Measurements from ENCODE around the gene PLCL1.
A peak's percentile ranks its signal among the peaks of the same experiment; 100 is the strongest.

PLCL1 gene

DNA sequence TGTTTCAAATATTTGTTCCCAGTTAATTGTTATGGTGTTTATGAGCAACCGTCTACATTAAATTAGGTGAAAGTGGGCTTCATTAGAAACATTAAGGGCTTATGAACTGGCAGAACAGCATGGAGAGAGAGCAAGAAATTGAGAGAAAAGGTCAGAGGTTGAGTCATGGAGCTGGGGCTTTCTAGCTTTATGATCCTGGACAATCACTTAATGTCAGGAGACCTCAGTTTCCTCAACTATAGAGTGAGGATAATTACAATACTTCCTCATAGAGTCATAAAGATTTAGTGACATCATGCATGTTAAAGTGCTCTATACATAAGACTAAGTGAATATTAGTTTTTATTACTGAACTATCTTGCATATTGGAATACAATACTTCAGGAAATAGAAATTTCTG is 83.9 kb downstream of the PLCL1 start:
- DNase-seq, result no peak

DNA sequence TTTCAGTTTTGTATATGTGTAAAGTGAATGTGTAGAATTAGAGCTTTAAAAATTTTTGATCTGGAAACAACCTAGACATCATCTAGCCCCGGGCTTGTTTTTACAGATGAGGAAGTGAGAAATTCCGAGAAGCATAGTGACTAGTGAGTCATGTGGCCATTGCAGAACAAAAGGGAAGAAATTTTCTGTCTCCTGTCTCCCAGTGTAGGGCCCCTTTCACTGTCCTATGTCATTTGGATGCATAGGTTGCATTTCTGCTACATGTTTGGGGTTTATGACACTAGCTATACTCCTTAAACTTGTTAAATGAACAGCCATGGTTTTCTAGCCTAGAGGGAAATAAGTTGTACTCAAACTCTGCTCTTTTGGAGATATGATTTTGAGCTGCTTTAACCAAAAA is 84.6 kb downstream of the PLCL1 start:
- peak in 5 of 6 experiments; percentile 12 to 58 (median 55) for DNase-seq

DNA sequence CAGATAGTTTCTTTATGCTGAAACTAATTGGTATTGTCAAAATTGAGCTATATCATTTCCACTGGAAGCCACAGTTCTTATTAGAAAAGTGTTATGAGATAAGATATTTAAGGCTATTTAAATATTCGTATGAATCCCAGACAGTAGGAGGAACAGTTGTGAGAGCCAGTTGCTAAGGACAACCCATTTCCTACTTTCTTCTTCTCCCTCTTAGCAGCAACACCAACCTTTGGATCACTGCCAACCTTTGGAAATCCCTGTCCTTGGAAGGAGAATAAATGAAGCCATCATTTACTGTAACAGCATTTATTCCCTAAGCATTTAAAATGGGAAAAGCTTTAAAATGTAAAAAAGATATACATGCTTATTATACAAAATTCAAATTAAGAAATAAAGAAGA is 85.8 kb downstream of the PLCL1 start:
- no peak for DNase-seq

DNA sequence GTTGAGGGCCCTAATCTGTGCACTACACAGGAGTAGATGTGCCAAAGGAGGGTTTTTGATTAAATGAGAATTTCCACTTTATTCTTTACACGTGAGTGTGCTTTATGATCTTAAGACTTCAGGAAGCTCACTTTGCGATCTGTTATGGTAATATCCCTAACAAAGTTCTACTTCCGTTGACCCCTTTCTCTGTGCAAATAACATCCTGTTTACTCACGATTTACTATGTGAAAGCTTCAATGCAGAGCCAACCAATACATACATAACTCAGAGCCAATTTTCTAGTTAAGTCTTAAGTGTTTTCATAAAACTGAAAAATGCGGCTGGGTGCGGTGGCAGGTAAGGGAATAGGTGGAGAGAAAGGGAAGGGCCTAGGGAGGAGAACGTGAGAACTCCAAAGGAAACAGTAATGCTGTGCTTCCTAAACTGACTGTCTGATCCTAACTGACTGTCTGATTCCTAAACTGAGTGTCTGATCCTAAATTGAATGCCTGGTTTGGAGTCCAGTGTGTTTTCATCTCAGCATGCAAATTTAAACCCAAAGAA is 87.6 kb downstream of the PLCL1 start:
- DNase-seq, result peak in 3 of 6 experiments; percentile 6 to 51 (median 48)

DNA sequence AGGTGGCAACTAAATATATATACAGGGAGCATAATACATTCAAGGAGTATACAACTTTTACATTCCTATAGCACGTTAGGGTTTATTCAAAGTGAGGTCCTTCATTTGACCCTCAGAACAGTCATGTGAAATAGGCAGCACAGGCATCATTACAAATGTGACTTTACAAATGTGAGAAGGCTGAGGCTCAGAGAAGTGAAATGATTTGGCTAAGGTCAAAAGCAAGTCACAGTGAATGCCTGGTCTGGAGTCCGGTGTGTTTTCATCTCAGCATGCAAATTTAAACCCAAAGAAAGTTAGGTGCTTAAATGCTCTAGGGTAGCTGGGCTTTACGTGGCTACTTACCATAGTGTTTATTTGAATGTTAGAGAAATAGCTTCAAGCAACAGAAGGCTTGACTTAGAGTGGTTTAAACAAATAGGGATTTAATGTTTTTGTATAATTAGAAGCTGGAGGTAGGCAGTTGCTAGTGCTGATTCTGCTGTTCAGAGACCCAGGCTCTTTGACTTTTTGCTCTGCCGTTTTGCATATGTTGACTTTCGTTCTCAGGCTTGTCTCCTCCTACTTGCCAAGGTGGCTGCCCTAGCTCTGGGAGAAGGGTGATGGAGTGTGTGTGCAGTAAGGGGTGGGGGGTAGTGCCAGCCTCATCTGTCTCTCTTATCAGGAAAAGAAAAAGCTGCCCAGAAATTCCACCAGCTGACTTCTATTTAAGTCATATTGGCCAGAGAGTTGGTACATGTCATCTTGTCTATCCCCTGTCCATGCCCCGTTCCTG is 89.2 kb downstream of the PLCL1 start:
- peak in 2 of 6 experiments; percentile 23 to 25 for DNase-seq

DNA sequence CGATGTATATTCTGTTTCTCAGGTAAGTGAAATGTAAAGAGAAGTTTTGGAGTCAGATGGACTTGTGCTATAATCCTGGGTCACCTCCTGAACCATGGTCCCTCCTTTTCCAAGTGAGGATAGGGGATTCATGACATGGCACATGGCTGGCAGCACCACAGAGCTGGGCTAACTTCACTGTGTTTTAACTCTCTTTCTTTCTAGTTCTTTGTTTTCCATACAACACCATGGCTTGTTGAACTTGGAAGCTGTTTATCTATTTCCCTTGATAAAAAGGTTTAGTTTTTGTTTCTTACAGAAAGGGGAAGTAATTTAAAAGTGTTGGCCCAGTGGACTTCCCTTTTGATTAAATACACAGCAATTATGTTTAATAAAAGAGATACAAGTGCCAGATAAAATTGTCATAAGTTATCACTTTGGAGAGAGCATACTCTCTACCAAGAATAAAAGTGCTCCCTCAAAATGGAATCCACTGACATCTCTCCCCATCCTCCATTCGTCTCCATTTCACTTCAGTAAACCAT is 90.4 kb downstream of the PLCL1 start:
- no peak for DNase-seq

DNA sequence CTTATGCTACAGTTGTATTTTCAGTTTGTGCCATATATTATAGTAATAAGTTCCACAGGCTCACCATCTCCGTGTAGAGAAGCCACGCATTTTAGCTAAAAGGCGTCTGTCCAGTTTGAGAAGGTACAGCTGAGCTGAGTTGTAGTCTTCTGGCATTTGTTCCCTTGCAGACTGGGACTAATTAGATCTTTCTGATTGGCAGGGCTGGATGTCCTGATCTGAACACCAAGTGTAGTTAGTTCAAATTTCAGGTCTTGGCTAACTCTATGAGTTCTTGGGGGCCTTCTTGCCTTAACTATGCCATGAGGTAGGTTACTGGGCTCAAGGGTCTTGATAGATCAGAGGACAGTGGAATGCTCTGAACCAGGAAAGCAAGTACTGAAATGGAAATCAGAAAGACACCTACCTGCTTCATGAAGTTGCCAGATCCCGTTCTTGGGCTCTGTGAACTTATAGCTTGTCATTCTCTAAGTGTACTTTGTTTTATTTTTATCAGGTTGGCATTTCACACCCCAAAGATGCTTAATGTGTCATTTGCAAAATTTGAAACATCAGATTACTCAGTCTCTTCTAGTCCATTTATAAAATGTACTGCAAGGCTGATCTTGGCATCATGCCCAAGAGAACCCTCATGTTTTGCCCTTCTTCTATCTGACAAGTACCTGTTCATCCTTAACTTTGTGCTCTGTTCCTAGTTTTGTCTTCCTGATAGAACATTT is 93.7 kb downstream of the PLCL1 start:
- peak in 1 of 6 experiments; percentile 3 for DNase-seq

DNA sequence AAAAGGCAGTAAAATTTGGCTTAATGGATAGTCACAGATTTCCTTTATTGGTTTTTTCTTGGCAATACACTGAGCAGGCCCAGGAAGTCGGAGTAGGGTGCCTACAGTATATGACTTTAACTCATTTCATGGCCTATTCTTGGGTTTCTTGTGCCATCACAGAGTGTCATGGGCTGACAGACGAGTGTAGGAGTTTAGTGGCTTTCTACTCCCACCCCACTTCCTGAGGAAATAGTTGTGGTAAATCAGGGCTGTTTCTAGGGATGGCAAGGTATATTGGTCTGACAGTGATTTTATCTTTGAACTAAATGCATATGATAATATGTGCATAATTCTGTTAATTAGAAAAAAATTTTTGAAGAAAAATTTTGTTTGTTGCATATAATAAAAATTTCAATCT is 100.1 kb downstream of the PLCL1 start:
- peak in 4 of 6 experiments; percentile 15 to 65 (median 35) for DNase-seq

DNA sequence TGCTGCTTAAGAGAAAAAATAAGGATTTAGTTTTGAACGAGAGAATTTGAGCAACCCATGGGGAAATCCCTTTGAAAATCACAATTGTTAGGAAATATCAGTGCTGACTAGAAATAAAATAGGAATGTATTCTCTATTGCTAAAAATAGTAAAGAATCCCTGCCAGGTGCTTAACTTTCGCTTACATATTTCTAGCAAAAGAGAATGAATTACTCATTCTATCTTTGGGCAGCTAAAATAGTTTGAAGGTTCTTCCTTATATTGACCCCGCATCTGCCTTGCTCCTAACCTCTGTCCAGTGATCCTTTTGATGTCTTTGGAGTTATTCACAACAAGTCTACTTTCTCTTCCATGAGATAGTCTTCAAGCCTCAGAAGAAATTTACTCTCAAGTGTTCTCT is 103.8 kb downstream of the PLCL1 start:
- no peak for DNase-seq

DNA sequence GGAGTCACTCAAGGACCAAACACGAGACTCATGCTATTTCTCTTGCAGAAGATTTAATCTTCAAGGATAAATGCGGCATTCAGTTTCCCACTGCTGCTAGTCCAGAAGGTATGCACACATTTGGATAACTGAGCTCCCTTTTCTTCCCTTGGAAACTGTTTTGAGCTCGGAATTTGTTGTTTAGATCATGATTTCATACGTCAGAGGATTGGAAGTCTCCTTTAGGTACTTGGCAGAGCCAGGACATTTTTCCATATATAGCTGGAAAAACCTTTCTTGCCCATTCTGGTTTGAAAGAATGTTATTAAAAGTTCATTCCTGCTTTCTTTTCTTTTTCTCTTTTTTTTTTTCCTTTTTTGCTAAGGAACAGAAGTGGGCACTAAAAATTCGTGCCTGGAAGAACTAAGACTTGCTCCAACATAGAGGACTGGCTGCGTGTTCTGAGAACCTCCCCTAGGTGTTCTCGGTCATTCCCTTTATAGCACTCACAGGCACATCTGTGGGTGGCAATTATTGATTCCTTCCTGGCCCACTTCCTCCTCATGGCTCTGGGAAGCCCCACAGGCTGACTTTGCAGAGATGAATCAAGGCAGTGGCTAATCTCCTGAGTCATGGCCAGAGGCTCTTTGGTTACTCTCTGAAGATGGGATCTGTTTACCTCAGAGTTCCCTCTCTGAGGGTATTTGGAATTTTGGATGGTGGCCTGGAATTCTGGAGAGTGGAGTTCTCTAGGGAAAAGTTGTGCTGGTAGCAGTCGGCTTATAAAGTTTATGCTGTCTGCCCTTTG is 104.8 kb downstream of the PLCL1 start:
- no peak for DNase-seq

DNA sequence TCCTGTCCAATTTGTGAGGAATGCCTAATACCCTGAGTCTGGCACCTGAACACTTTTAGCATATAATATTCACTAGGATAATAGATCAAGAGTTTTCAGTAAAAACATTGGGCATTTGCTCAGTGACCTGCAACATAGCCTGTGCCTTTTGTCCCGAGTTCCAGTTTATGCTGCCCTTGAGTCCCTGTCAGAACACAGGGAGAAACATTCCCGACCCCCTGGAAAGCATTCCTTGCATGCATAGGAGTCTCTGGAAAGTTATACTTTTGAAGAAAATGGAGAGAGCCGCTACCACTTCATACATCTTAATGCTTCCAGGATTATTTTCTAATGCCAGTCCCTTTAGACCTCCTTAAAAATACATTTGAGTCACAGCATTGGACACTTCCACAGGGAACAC is 107.3 kb downstream of the PLCL1 start:
- no peak for DNase-seq

DNA sequence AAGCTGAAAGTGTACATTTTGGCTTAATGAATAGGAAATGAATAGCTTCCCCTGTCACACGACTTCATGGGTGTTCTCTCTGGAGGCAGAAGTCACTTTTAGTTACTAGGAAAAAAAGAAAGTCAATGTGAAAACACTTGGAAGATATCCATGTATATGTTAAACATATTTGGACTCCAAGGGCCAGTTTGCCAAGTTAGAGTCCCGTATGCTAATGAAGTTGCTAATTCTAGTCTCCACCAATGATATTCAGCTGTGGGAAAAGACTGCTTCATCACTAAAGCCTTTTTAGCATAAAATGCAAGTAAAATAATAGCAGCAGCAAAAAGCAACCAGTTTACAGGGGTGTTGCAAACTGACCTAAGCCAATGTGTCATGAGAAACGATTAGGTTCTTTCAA is 108.7 kb downstream of the PLCL1 start:
- no peak for DNase-seq

DNA sequence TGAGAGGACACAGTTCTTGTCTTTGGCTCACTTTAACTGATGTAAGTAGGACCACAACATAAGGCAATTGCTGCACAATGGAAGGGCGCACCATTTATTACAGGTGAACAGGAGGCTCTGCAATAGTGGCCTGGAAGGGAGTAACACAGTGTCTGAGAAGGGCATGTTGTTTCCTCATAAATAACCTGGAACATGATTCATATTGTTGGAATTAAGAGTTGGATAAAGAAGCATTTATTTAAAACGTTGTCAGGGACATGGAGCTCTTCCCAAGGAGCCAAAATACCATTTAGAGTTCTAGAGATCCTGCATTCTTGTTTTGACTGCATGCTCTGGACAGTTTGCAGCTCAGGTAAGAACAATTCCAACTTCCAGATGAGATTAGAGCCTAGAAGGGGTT is 110.4 kb downstream of the PLCL1 start:
- DNase-seq, result no peak

DNA sequence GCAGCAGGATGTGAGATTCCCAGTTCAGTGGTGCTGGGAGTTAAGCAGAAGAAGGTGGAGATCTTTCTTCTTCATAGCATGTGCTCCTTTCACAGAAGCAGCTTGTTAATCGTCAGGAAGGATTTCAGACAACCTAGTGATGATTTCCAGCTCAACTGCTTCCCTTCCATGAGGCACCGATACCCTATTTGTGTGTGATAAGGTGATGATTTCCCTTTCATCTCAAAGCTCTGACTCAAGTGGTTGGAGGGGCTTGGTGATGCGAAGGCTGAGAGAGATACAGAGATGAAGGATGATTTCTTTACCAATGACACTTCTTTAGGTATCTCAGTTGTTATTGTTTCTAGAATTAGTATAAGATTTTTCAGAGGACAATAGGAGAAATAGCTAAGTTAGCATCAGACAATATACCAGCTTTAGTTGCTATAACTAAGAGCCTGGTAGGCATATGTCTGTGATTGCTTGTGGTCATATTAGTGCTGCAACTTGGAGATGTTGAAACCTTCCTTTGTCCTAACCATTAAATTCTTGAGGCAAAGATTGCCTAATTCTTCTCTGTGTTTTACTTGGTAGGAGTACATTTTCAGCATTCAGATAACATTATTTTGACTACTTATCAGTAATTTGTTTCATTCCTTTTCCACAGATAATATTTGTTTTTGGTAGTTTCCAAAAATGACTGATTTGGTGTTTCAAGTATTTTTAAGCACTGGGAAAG is 111.3 kb downstream of the PLCL1 start:
- DNase-seq, result no peak

DNA sequence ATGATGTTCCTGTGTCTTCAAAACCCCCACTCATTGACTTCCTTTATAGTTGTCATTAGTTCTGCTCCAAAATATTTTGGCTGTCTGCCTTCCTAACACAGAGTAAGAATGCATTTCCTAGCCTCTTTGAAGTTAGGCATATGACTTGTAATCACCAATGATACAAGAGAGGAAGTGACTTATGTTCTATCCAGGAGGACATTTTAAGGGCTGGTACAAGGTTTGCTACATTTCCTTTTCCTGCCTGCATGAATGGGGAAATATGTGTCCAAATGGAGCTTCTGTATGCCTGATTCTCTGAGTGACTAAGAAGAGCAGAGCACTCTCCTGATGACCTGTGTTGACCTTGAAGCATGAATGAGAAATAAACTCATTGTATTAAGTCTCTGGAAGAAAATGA is 115.1 kb downstream of the PLCL1 start:
- DNase-seq, result no peak

DNA sequence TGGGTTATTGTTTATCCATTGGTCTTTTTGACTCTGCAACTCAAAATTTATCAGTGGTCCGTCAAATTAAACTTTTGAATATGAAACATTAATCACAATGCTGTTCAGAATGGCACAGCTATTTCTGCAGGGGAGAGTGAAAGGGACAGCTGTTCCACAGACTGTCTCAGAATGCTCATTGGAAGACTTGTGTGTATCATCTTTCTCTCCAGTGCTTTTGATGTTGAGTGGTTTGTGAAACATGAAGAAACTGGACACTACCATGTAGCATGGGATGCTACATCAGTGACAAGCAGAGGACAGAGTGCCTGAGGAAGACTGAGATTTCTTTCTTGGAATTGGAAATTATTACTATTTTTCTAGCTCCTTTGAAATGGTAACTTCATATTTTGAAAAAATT is 115.7 kb downstream of the PLCL1 start:
- no peak for DNase-seq

DNA sequence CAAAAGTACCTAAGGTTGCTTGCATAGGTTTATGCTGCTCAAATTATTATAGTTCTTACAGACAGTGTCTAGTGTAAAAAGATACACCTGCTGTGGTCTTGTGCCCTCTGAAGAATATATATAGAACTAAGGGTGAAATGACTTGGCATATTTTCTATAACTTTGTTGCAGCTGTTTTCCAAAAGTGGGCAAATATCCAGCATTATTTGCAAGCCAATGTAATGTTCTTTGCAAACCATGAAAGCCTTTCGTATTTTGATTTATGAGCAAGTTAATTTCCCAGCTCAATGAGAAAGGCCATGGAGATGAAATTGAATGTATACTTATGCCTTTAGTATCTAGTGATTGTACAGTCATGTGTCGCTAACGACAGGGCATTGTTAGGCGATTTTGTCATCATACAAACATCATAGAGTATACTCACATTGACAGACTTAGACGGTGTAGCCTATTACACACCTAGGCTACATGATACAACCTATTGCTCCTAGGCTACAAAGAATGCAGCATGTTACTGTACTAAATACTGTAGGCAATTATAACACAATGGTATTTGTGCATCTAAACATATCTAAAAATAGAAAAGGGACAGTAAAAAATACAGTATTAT is 116.3 kb downstream of the PLCL1 start:
- DNase-seq, result no peak

DNA sequence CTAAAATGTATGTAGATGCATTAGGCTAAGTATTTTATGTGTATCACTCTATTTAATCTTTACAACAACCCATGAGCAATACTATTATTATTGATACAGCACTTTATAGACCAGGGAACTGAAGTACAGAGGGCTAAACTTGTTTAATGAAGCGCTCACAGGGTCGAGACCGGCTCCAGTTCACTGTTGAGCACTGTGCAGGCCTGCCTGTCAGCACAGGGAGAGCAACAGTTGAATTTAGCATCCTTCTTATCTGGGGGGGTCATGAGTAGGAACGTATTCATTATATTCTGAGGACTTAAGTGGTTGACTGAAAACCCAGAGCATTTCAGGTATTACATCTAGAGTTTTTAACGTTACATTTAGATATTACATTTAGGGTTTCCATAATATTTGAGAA is 120.1 kb downstream of the PLCL1 start:
- DNase-seq, result no peak

DNA sequence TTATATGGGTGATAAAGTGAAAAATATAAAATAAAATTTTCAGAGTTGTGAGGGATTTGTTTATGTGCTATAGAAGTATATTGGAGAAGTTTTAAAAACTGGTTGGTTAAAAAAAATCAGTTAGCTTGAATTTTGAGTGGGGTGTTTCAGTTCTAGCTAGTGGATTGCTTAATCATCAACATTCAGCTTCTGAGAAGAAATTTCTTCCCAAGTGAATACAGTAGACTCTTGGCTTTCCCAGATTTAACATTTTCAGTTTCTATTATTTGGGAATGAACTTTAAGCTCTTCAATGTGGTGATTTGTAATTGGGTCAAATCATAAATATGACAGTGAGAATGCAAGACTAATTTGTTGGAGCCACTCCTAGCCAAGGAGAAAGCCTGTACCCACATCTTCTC is 120.8 kb downstream of the PLCL1 start:
- no peak for DNase-seq

DNA sequence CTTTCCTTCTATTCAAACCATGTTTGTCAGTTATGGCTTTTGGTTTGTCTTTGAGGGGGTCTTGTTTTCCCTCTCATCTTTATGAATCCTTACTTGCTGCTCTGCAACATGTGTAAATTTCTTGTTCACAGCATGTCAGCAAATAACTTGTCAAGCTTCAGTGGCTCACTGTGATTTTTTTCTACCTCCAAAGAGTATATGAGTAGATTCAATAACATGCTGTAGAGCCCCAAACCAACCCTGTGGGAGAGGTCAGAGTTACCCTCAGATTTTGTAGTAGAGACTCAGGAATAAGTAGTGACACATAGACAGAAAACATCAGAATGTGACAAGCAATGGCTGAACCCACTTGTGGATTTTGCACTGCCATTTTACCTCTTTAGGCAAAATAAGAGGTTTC is 121.6 kb downstream of the PLCL1 start:
- no peak for DNase-seq

DNA sequence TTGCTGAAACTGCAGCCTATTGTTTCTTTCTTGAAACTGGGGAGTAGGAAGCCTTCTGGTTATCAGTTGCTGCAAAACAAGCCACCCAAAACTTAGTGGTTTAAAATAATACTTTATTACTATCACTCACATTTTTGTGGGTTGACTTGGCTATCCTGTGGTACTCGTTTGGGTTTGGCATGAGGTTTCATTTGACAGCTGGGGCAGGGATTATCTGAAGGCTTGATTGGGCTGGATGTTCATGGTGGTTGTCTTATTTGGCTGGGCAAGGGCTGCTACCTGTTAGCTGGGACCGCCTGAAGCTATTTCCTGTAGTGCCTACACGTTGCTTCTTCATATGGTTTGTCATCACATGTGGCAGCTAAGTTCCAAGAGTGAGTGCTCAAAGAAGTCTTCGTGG is 122.3 kb downstream of the PLCL1 start:
- no peak for DNase-seq

DNA sequence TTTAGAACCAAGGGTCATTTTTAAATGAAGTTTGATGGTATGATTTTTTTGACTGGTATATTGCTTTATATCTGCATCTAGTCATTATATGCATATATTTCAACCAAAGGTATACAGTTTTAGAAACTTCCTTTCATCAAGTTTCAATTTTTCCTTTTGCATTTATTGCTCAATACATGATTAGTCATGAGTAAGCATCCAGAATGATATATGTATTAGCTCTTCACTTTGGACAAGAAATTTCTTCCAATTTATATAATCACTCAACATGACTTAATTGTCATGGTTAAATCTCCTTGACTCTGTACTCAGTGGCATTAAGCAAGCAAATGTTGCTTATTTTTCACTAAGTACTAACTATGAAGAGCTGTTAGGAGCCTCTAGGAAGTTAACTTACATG is 123.6 kb downstream of the PLCL1 start:
- DNase-seq, result no peak

All from stimulated activated naive CD4-positive, alpha-beta T cell (primary cell).